Measurements from ENCODE around the gene LRRC46.

Gene LRRC46

GRCh38 chr17:47831003-47831933, at the start of gene LRRC46, which contains the start of gene MRPL10:
LRRC46 (plus strand) TSS chr17:47831670; CDS start chr17:47831990, 320 bp downstream.
MRPL10 (minus strand) TSS chr17:47831541; CDS start chr17:47831511, 30 bp downstream.
- peak; percentile 87 to 94 for DNase-seq (ENCODE audit: low read depth in 2 of 2)

DNA sequence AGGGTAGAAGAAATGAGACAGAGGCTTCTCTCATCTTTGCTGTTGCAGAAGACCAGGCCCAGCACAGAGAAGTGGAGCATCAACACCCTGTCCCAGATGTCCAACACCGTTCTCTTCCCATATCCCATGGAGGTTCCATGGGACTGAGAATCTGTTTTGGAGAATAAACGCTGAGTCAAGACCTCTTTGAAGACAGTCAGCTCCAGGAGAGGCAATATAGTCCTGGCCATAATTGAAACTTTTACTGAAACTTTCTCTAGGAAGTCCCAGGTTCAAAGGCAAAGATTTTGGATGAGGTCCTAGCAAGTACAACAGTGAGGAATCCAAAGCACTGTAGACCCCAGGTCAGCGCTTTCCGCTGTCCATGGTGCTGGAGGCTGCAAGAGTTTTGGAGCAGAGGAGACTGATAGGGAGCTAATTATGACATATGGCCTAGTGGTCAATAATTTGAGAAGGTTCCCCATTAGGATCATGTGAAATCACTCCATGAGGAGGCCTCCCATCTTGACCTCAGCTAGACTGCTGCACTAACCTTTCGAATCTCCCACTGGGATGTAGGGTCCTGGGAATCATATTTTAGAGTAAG, 45.8 kb upstream of the LRRC46 start:
- DNase-seq (ENCODE audit: low read depth in 2 of 2) = no peak

- peak; percentile 23 to 49 for DNase-seq (ENCODE audit: low read depth in 2 of 2)
Measured at GRCh38 chr17:47789611-47790561, 41.6 kb upstream of the LRRC46 start.

DNA sequence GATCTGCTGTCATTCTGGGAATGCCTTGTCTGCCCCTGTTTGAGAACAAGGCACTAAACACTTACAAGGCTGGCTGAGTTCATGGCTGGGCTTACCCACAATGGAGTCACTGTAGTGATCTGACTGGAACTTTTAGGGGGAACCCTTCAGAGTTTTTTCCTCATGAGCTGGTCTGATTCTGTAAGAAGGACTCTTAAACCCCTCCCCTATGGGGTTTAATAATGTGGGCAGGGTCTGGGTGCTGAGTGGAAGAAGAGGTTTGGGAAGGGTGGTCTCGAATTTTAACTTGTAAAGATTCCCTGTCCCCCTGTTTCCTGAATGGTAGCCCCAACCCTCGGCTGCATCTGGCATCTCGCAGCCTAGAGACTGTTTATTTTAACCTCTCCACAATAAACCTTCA, 40.4 kb upstream of the LRRC46 start:
- DNase-seq (ENCODE audit: low read depth in 2 of 2) = no peak

GRCh38 chr17:47792457-47792856, 39.0 kb upstream of the LRRC46 start:
- DNase-seq (ENCODE audit: low read depth in 2 of 2) = no peak

- DNase-seq (ENCODE audit: low read depth in 2 of 2) = no peak
Measured at GRCh38 chr17:47792979-47793378, 38.5 kb upstream of the LRRC46 start.

DNA sequence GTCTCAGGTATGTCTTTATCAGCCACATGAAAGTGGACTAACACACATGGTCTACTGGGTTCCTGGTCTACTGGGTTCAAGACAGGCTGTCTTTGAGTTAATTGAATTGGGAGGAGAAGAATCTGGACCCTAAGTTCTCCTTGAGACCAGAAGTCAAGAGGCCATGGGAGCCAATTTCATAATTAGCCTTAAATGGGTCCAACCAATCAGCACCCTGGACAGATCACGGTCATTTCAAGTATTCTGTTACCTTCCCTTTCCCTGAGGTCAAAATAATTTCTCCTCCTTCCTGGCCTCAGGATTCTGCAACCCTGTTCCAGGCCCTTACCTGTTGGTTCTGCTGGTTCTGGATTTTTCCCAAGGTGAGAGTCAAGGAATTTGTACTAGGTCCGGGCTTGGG, 33.7 kb upstream of the LRRC46 start:
- DNase-seq (ENCODE audit: low read depth in 2 of 2) = no peak

- DNase-seq (ENCODE audit: low read depth in 2 of 2) = no peak
Measured at GRCh38 chr17:47800686-47801085, 30.8 kb upstream of the LRRC46 start.

DNA sequence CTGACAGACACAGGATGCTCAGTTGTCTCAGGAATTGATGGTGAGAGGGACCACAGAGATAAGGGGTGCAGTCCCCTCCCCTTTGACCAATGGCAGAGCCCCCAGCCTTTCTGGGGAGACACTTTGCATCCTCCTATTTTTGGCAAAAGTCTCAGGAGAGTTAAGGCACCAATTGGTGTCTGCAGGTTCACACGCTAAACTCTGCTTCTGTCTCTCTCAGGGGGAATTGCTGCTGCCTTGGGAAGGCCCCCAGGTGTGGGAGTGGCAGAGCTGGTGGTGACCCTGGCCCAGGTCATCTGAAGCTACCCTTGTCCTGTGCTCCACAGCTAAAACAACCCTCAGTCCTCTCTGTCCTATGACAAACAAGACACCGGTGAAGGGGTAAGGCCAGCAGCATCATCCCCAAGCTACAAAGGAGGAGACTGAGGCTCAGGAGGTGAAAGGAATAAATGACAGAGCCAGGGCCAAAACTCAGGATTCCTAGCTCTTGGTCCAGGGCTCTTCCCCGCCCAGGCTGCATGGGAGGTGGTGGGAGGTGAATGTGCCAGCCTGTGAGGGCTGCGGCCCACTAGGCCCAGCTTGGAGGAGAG, 30.2 kb upstream of the LRRC46 start:
- no peak for DNase-seq (ENCODE audit: low read depth in 2 of 2)

GRCh38 chr17:47801906-47802305, 29.6 kb upstream of the LRRC46 start:
- DNase-seq (ENCODE audit: low read depth in 2 of 2) = no peak

DNA sequence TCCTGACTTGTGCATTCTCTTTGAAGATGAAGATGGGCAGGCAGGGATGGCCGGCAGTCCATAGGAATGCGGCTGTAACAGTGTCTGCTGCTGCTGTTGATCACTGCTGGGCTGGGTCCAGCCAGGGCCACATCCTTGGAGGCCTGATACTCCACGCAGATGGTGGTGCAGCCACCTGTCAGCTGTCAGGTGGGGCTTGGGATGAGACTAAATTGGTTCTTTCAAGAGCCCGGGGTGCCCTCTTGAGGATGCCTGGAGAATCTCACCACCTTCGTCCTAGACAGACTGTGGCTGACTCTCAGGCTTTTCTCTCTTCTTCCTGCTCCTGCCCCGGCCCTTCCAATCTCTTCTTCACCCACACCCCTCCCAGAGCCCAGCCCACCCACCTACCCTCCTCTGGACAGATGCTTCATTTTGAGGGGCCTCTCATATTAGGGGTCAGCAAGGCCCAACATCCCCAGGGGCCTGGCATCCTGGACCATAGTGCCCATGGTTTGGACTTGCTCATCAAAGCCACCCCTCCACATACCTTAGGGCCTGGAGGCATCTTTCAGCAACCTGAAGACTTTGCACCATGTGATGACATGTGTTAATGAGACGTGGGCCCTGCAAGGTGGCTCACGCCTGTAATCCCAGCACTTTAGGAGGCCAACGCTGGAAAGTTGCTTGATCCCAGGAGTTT, 29.0 kb upstream of the LRRC46 start:
- DNase-seq (ENCODE audit: low read depth in 2 of 2) = peak; percentile 31 to 47

- no peak for DNase-seq (ENCODE audit: low read depth in 2 of 2)
Measured at GRCh38 chr17:47803201-47803600, 28.3 kb upstream of the LRRC46 start.

GRCh38 chr17:47803751-47804150, 27.7 kb upstream of the LRRC46 start:
- DNase-seq (ENCODE audit: low read depth in 2 of 2) = no peak

- DNase-seq (ENCODE audit: low read depth in 2 of 2) = no peak
Measured at GRCh38 chr17:47804461-47804860, 27.0 kb upstream of the LRRC46 start.

- no peak for DNase-seq (ENCODE audit: low read depth in 2 of 2)
Measured at GRCh38 chr17:47806026-47806912, 25.2 kb upstream of the LRRC46 start.

- no peak for DNase-seq (ENCODE audit: low read depth in 2 of 2)
Measured at GRCh38 chr17:47806913-47807255, 24.6 kb upstream of the LRRC46 start.

DNA sequence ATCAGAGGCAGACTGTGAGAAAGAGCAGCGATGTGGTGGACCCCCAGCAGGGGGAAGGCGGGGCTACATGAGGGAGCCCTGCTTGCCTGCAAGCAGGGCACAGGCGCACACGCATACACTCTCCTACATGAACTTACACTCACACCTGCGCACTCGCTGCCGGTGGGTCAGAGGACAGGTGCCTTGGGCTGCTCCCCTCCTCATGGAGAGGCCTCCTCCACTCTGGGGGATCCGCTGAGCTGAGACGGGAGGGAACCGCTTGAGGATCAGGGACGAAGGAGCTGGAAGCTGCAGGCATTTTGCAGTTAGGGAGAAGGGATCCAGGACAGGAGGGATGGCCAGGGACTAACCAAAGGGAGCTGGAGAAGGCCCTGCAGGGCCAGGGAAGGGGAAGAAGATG, 24.0 kb upstream of the LRRC46 start:
- DNase-seq (ENCODE audit: low read depth in 2 of 2) = no peak

DNA sequence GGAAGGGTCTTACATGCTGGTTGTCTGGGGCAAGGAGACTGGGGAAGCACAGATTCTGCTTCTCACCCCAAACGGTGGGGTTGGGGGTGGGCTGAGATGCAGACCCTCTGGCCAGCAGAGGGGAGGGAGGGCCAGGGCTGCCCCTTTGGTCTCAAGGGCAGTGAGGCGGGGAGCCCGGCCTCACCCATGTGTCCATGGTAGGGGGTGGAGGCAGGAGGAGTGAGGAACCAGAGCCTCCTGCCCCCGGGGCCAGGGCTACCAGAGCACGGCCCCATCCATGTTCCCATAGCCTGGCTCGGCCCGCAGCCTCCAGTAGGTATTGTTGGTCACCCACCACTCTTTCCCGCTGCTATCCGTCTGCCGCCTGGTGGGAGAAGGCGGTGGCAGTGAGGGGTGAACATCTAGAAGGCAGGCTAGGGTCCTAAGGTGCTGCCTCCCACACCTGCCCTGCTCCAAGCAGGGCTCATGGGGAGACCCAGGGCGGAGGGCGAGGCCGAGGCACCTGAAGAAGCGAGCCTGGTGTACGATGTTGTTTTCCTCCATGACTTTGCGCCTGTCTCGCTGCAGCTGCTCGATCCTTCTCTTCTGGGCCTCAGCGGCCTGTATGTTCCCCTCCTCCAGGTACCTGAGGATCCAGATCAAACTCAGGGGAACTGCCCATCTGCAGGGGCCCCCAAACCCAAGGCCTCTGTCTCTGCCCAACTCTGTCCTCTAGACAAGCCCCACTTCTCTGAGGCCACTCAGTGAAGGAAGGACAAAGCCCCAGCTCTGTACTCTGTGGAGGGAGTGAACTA, 23.2 kb upstream of the LRRC46 start:
- no peak for DNase-seq (ENCODE audit: low read depth in 2 of 2)

DNA sequence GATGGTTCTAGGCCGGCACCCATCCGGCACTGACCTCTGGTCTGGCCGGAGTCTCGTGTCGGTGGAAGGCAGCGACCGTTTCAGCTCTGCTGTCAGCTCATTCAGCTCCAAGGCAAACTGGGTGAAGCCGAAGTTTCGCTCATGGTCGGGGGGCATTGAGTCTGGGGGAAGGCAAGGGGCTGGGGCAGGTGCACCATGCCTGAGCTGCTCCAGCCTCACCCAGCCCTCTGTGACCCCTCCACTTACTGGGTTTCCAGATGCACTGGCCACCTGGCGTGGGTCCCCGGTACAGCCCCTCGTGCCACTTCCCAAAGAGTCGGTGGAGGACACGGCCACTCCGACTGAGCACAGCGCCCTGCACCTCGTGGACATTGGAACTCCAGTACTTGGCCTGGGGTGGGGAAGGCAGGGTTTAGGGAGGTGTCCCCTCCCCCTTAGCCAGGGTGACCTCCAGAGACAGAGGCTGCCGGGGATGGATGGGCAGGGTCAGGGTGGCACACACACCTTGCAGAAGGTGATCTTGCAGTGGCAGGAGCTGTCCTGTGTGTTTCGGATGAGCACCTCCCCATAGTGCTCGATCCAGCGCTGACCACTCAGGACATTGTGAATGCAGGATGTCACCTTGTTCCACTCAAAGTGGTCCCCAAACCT, 22.5 kb upstream of the LRRC46 start:
- no peak for DNase-seq (ENCODE audit: low read depth in 2 of 2)
